ENCODE measurements around the gene RASA1.

DNA sequence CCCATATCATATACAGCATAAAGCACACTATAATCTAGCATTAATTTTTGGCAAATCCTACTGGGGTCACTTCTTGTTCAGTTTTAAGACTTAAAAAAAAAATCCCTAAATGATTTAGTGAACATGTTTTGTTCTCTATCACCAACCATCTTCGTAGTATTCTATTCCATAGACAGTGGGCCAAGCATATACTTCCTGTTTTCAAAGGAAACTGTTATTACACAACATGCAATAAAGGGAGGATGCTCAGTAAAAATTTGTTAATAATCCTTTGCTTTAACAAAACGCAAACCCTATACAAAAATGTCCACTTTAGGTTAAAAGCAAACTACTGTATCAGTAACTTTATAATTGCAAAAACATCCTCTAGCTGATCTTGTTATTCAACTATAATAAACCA lies 132.0 kb downstream of the RASA1 start:
- TF ChIP-seq, protein P1, sequence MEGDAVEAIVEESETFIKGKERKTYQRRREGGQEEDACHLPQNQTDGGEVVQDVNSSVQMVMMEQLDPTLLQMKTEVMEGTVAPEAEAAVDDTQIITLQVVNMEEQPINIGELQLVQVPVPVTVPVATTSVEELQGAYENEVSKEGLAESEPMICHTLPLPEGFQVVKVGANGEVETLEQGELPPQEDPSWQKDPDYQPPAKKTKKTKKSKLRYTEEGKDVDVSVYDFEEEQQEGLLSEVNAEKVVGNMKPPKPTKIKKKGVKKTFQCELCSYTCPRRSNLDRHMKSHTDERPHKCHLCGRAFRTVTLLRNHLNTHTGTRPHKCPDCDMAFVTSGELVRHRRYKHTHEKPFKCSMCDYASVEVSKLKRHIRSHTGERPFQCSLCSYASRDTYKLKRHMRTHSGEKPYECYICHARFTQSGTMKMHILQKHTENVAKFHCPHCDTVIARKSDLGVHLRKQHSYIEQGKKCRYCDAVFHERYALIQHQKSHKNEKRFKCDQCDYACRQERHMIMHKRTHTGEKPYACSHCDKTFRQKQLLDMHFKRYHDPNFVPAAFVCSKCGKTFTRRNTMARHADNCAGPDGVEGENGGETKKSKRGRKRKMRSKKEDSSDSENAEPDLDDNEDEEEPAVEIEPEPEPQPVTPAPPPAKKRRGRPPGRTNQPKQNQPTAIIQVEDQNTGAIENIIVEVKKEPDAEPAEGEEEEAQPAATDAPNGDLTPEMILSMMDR (IDR thresholded peaks at IDR 0.05) = no peak
- TF ChIP-seq ZFX (IDR thresholded peaks at IDR 0.05; ENCODE audit: borderline replicate concordance) = no peak

All from 22Rv1 (cell line).